Measurements from ENCODE around the gene CNGA2.
"Not testable (repeated sequence)": the region's sequence is repeated elsewhere in the genome, so short reads cannot be mapped to it uniquely, and the experiment has no call there.

DNA sequence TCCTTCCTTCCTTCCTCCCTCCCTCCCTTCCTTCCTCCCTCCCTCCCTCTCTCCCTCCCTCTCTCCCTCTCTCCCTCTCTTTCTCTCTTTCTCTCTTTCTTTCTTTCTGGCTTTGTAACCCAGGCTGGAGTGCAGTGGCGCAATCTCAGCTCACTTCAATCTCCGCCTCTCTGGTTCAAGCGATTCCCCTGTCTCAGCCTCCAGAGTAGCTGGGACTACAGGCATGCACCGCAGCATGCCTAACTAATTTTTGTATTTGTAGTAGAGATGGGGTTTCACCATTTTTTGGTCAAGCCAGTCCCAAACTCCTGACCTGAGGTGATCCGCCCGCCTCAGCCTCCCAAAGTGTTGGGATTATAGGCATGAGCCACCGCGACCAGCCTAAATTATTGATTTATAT lies 37.5 kb upstream of the CNGA2 start:
- TF ChIP-seq, protein P1, sequence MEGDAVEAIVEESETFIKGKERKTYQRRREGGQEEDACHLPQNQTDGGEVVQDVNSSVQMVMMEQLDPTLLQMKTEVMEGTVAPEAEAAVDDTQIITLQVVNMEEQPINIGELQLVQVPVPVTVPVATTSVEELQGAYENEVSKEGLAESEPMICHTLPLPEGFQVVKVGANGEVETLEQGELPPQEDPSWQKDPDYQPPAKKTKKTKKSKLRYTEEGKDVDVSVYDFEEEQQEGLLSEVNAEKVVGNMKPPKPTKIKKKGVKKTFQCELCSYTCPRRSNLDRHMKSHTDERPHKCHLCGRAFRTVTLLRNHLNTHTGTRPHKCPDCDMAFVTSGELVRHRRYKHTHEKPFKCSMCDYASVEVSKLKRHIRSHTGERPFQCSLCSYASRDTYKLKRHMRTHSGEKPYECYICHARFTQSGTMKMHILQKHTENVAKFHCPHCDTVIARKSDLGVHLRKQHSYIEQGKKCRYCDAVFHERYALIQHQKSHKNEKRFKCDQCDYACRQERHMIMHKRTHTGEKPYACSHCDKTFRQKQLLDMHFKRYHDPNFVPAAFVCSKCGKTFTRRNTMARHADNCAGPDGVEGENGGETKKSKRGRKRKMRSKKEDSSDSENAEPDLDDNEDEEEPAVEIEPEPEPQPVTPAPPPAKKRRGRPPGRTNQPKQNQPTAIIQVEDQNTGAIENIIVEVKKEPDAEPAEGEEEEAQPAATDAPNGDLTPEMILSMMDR (IDR thresholded peaks at IDR 0.05), result not testable (repeated sequence)
- not testable (repeated sequence) for TF ChIP-seq POLR2A (IDR thresholded peaks at IDR 0.05)
